Suprapubic skin (tissue), 3 donors: ENCODE measurements around the gene EFHD2.

Source experiments
- CTCF ChIP-seq, 2 donors: fragments of 200-600 bp in 1 of 2; fragments of 450-650 bp in 1 of 2; sonication (generic) in 1 of 2; IDR thresholded peaks; one replicate each; pipeline ENCODE4 v1.5.1; 2016 to 2019; ENCODE audit warnings: antibody characterized with exemption in 2 of 2, mild to moderate bottlenecking in 1 of 2, moderate library complexity in 1 of 2
- POLR2A ChIP-seq, 2 donors: fragments of 450-650 bp; IDR thresholded peaks; one replicate each; pipeline ENCODE4 v1.6.1; 2017; ENCODE audit warnings: antibody characterized with exemption in 2 of 2, mild to moderate bottlenecking in 2 of 2, moderate library complexity in 2 of 2

- TF ChIP-seq CTCF (IDR thresholded peaks at IDR 0.05) (no peak), POLR2A (IDR thresholded peaks at IDR 0.05) (no peak)
Measured at GRCh38 chr1:15411593-15412137, 2.0 kb downstream of the EFHD2 start.
